ENCODE measurements around the gene CEACAM21.
"Not testable (repeated sequence)": the region's sequence is repeated elsewhere in the genome, so short reads cannot be mapped to it uniquely, and the experiment has no call there.

The CEACAM21 gene

GRCh38 chr19:41564515-41565378, 11.2 kb upstream of the CEACAM21 start:
- H3K4me3 ChIP-seq (ENCODE audit: insufficient read depth, low read depth, low read length): peak overlapping the region; percentile 18
- H3K36me3 ChIP-seq (ENCODE audit: control insufficient read depth, insufficient read depth, low read length): no peaks in the 10 kb centered on the region
- 3 to 4% methylated on average over 59 of the region's 59 CpGs for WGBS, 2 experiments

GRCh38 chr19:41565379-41565720, 10.6 kb upstream of the CEACAM21 start:
- WGBS, 2 experiments: 15 to 20% methylated on average over 7 to 8 of the region's 9 CpGs
- Histone ChIP-seq H3K9me3 (ENCODE audit: control insufficient read depth, low read length) (no peaks in the 10 kb centered on the region), H3K4me3 (ENCODE audit: insufficient read depth, low read depth, low read length) (peak overlapping the region; percentile 18), H3K4me1 (ENCODE audit: control insufficient read depth, insufficient read depth, low read length) (peaks cover 10% of the 10 kb centered on the region), H3K36me3 (ENCODE audit: control insufficient read depth, insufficient read depth, low read length) (no peaks in the 10 kb centered on the region), H3K27ac (ENCODE audit: insufficient read depth, low read depth, low read length, poor library complexity, severe bottlenecking) (no peak overlapping the region), H3K27me3 (ENCODE audit: control insufficient read depth, insufficient read depth, low read length, poor library complexity, severe bottlenecking) (peaks cover 67% of the 10 kb centered on the region)

More at GRCh38 chr19:41564515-41565378, 11.2 kb upstream of the CEACAM21 start:
- H3K27me3 ChIP-seq (ENCODE audit: control insufficient read depth, insufficient read depth, low read length, poor library complexity, severe bottlenecking): peaks cover 61% of the 10 kb centered on the region
- H3K27ac ChIP-seq (ENCODE audit: insufficient read depth, low read depth, low read length, poor library complexity, severe bottlenecking): no peak overlapping the region
- H3K9me3 ChIP-seq (ENCODE audit: control insufficient read depth, low read length): no peaks in the 10 kb centered on the region
- H3K4me1 ChIP-seq (ENCODE audit: control insufficient read depth, insufficient read depth, low read length): peaks cover 10% of the 10 kb centered on the region

GRCh38 chr19:41566001-41566400, 10.0 kb upstream of the CEACAM21 start:
- H3K27me3 ChIP-seq (ENCODE audit: control insufficient read depth, insufficient read depth, low read length, poor library complexity, severe bottlenecking): peaks cover 68% of the 10 kb centered on the region

GRCh38 chr19:41569481-41570150, 6.3 kb upstream of the CEACAM21 start:
- peaks cover 70% of the 10 kb centered on the region for H3K27me3 ChIP-seq (ENCODE audit: control insufficient read depth, insufficient read depth, low read length, poor library complexity, severe bottlenecking)
- no peak overlapping the region for H3K27ac ChIP-seq (ENCODE audit: insufficient read depth, low read depth, low read length, poor library complexity, severe bottlenecking)
- H3K36me3 ChIP-seq (ENCODE audit: control insufficient read depth, insufficient read depth, low read length): no peaks in the 10 kb centered on the region
- peaks cover 6% of the 10 kb centered on the region for H3K4me1 ChIP-seq (ENCODE audit: control insufficient read depth, insufficient read depth, low read length)
- 64 to 65% methylated on average over 11 of the region's 11 CpGs for WGBS, 2 experiments
- H3K4me3 ChIP-seq (ENCODE audit: insufficient read depth, low read depth, low read length): no peak overlapping the region
- no peaks in the 10 kb centered on the region for H3K9me3 ChIP-seq (ENCODE audit: control insufficient read depth, low read length)

More at GRCh38 chr19:41566001-41566400, 10.0 kb upstream of the CEACAM21 start:
- H3K27ac ChIP-seq (ENCODE audit: insufficient read depth, low read depth, low read length, poor library complexity, severe bottlenecking): no peak overlapping the region
- peaks cover 10% of the 10 kb centered on the region for H3K4me1 ChIP-seq (ENCODE audit: control insufficient read depth, insufficient read depth, low read length)
- 67 to 71% methylated on average over 1 of the region's 3 CpGs for WGBS, 2 experiments
- H3K36me3 ChIP-seq (ENCODE audit: control insufficient read depth, insufficient read depth, low read length): no peaks in the 10 kb centered on the region
- no peak overlapping the region for H3K4me3 ChIP-seq (ENCODE audit: insufficient read depth, low read depth, low read length)
- no peaks in the 10 kb centered on the region for H3K9me3 ChIP-seq (ENCODE audit: control insufficient read depth, low read length)

GRCh38 chr19:41570179-41570578, 5.8 kb upstream of the CEACAM21 start:
- H3K27ac ChIP-seq (ENCODE audit: insufficient read depth, low read depth, low read length, poor library complexity, severe bottlenecking): no peak overlapping the region
- H3K27me3 ChIP-seq (ENCODE audit: control insufficient read depth, insufficient read depth, low read length, poor library complexity, severe bottlenecking): peaks cover 64% of the 10 kb centered on the region
- H3K9me3 ChIP-seq (ENCODE audit: control insufficient read depth, low read length): no peaks in the 10 kb centered on the region
- H3K4me3 ChIP-seq (ENCODE audit: insufficient read depth, low read depth, low read length): no peak overlapping the region
- WGBS, 2 experiments: 54 to 66% methylated on average over 3 of the region's 3 CpGs
- H3K4me1 ChIP-seq (ENCODE audit: control insufficient read depth, insufficient read depth, low read length): peaks cover under 1% of the 10 kb centered on the region
- H3K36me3 ChIP-seq (ENCODE audit: control insufficient read depth, insufficient read depth, low read length): no peaks in the 10 kb centered on the region

- H3K27ac ChIP-seq (ENCODE audit: insufficient read depth, low read depth, low read length, poor library complexity, severe bottlenecking): no peak overlapping the region
- H3K36me3 ChIP-seq (ENCODE audit: control insufficient read depth, insufficient read depth, low read length): no peaks in the 10 kb centered on the region
- WGBS, 2 experiments: 2 to 4% methylated on average over 7 of the region's 7 CpGs
- no peaks in the 10 kb centered on the region for H3K4me1 ChIP-seq (ENCODE audit: control insufficient read depth, insufficient read depth, low read length)
- H3K27me3 ChIP-seq (ENCODE audit: control insufficient read depth, insufficient read depth, low read length, poor library complexity, severe bottlenecking): peaks cover 59% of the 10 kb centered on the region
- H3K4me3 ChIP-seq (ENCODE audit: insufficient read depth, low read depth, low read length): no peak overlapping the region
- H3K9me3 ChIP-seq (ENCODE audit: control insufficient read depth, low read length): no peaks in the 10 kb centered on the region
These were observed 5.3 kb upstream of the CEACAM21 start for GRCh38 chr19:41570639-41571112.

GRCh38 chr19:41577144-41577830, 1.3 kb downstream of the CEACAM21 start:
- WGBS, 2 experiments: 80 to 81% methylated on average over 19 of the region's 19 CpGs
- Histone ChIP-seq H3K27ac (ENCODE audit: insufficient read depth, low read depth, low read length, poor library complexity, severe bottlenecking) (no peak overlapping the region), H3K4me1 (ENCODE audit: control insufficient read depth, insufficient read depth, low read length) (no peaks in the 10 kb centered on the region), H3K9me3 (ENCODE audit: control insufficient read depth, low read length) (no peaks in the 10 kb centered on the region), H3K36me3 (ENCODE audit: control insufficient read depth, insufficient read depth, low read length) (no peaks in the 10 kb centered on the region), H3K4me3 (ENCODE audit: insufficient read depth, low read depth, low read length) (no peak overlapping the region), H3K27me3 (ENCODE audit: control insufficient read depth, insufficient read depth, low read length, poor library complexity, severe bottlenecking) (peaks cover 5% of the 10 kb centered on the region)

- WGBS, 2 experiments: 70 to 71% methylated on average over 2 of the region's 2 CpGs
- Histone ChIP-seq H3K4me1 (ENCODE audit: control insufficient read depth, insufficient read depth, low read length) (no peaks in the 10 kb centered on the region), H3K27me3 (ENCODE audit: control insufficient read depth, insufficient read depth, low read length, poor library complexity, severe bottlenecking) (peaks cover 3% of the 10 kb centered on the region), H3K4me3 (ENCODE audit: insufficient read depth, low read depth, low read length) (no peak overlapping the region), H3K27ac (ENCODE audit: insufficient read depth, low read depth, low read length, poor library complexity, severe bottlenecking) (no peak overlapping the region), H3K9me3 (ENCODE audit: control insufficient read depth, low read length) (no peaks in the 10 kb centered on the region), H3K36me3 (ENCODE audit: control insufficient read depth, insufficient read depth, low read length) (no peaks in the 10 kb centered on the region)
These were observed 1.9 kb downstream of the CEACAM21 start for GRCh38 chr19:41577833-41578232.

- H3K27me3 ChIP-seq (ENCODE audit: control insufficient read depth, insufficient read depth, low read length, poor library complexity, severe bottlenecking): peaks cover 3% of the 10 kb centered on the region
- H3K4me3 ChIP-seq (ENCODE audit: insufficient read depth, low read depth, low read length): no peak overlapping the region
- H3K36me3 ChIP-seq (ENCODE audit: control insufficient read depth, insufficient read depth, low read length): no peaks in the 10 kb centered on the region
- no peaks in the 10 kb centered on the region for H3K4me1 ChIP-seq (ENCODE audit: control insufficient read depth, insufficient read depth, low read length)
- no peaks in the 10 kb centered on the region for H3K9me3 ChIP-seq (ENCODE audit: control insufficient read depth, low read length)
- 55 to 60% methylated on average over 2 of the region's 2 CpGs for WGBS, 2 experiments
- no peak overlapping the region for H3K27ac ChIP-seq (ENCODE audit: insufficient read depth, low read depth, low read length, poor library complexity, severe bottlenecking)
These were observed 2.9 kb downstream of the CEACAM21 start for GRCh38 chr19:41578886-41579285.

- not testable (repeated sequence) for H3K36me3 ChIP-seq (ENCODE audit: control insufficient read depth, insufficient read depth, low read length); H3K27me3 ChIP-seq (ENCODE audit: control insufficient read depth, insufficient read depth, low read length, poor library complexity, severe bottlenecking); H3K4me3 ChIP-seq (ENCODE audit: insufficient read depth, low read depth, low read length); H3K4me1 ChIP-seq (ENCODE audit: control insufficient read depth, insufficient read depth, low read length); H3K9me3 ChIP-seq (ENCODE audit: control insufficient read depth, low read length); H3K27ac ChIP-seq (ENCODE audit: insufficient read depth, low read depth, low read length, poor library complexity, severe bottlenecking)
- WGBS, 2 experiments: 51 to 64% methylated on average over 3 to 4 of the region's 4 CpGs
These were observed 5.1 kb downstream of the CEACAM21 start for GRCh38 chr19:41581068-41581467.

Data from ectodermal cell (in vitro differentiated cells).